Measurements from ENCODE around the gene GSTA2.
"Not testable (repeated sequence)": the region's sequence is repeated elsewhere in the genome, so short reads cannot be mapped to it uniquely, and the experiment has no call there.

The GSTA2 gene

DNA sequence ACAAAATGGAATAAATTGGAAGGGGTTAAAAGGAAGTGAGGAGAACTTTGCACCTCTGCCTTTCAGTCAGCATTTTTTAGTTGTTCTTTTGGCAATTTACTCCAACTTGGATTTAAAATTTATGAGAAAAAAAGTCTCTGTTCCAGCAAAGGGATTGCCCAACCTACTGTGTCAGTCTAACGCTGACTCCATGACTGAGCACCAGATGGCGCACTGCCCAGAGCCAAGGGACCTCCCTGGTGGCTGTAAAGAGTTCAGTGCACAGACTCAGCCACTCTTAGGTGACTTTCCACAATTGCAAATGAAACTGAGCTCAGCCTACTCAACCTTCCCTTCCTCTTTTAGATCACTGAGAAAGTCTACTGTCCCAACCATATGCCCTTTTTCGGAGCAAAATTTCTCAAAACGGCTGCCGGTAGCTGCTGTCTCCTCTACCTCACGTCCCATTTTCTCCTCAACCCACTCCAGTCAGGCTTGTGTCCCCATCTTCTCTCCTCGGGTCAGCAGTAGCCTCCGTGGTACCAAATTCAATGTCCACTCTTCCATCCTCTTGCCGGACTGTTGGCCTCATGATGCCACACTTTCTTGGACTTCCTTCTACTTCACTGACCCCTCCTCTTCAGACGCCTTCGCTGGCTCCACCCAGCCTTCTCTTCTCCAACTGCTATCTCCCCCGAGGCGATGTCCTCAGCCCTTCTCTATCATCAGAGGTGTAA lies 38.7 kb downstream of the GSTA2 start:
- peak; percentile 47 for DNase-seq

DNA sequence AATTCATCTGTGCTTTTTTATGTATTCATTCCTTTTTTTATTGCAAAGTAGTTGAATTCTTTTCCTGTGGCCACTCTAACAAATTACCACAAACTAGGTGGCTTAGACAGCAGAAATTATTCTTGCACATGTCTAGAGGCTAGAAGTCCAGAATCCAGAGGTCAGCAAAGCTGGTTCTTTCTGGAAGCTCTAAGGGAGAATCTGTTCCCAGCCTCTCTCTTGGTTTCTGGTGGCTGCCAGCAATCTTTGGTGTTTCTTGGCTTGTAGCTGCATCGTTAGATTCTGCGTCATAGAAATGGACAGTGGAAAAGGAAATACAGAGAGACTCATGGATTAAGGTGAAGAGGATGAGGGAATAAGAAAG lies 39.3 kb downstream of the GSTA2 start:
- DNase-seq, result no peak

DNA sequence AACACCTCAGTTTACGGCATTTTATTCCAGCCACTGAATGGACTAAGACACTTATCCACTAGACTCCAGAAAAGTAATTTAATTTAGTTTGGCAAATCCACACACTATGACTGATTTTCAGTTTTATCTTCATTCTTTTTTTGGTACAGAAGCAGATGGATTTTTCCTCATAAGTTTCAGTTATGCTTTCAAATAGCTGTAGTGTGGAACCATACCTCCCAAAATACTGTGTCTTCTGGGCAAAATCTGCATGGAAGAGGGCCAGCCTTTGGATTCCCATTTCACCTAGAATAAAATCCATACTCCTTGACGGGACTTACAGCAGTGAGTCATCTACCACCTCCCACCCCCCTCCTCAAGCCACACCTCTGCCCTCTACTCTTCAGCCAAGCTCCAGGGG lies 43.0 kb downstream of the GSTA2 start:
- DNase-seq, result no peak

- no peak for DNase-seq
These were observed 44.7 kb downstream of the GSTA2 start for GRCh38 chr6:52718550-52718949.

DNA sequence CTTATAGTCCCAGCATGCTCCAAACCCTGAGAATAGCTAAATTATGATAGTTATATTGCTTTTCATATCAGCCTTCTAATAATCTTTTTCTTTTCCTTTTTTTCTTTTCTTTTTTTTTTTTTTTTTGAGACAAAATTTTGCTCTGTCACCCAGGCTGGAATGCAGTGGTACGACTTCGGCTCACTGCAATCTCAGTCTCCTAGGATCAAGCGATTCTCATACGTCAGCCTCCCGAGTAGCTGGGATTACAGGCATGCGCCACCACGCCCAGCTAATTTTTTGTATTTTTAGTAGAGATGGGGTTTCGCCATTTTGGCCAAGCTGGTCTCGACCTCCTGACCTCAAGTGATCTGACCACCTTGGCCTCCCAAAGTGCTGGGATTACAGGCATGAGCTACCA lies 48.5 kb downstream of the GSTA2 start:
- not testable (repeated sequence) for DNase-seq

- DNase-seq, result no peak
These were observed 51.1 kb downstream of the GSTA2 start for GRCh38 chr6:52712136-52712535.

DNA sequence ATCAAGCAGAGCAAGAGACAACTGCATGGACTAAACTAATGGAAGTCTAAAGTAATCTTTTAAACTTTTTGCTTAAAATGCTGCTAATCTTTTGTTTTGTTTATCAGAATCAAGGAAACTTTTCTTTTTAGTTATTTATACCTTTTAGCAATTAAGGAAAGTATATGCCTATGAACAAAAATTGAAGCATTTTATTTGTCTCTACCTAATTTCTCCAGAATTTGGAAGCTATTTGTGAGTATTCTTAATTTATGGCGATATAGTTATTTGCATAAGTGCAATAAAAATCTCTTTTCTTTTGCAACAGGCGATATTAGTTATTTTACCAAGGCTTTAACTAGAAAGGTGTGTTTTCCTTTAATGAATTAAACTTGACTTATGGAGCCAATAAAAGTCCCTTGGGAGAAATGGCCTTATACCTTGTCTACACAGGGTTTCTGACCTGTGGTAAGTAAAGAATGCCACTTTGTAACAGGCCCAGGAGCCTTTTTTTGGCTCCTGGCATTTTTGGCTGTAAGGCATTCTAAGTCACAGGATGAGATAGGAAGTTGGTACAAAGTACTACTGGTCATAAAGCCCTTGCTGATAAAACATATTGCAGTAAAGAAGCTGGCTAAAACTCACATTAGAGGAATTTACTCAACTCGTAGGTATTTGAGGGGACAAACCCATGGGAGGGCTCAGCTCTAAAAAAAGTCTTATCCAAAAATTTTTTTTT lies 55.2 kb downstream of the GSTA2 start:
- DNase-seq, result no peak

DNA sequence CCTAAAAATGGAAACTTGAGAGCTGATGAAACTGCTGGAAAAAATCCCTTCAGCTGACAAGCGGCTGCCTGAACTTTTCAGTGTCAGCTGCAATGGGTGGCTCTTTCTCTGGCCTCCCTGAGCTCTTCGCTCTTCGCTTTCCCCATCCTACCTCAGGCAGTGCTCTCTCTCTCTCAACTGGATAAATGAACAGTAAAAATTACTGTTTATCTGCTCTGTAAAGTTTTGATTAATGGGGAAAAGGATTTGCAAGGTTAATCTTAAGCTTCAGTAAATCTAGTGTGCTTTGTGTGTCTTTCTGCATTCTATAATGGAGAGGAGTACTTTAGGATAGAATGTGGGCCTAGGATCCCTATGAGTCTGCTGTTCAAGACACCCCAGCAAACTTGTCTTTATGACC lies 57.3 kb downstream of the GSTA2 start:
- no peak for DNase-seq

DNA sequence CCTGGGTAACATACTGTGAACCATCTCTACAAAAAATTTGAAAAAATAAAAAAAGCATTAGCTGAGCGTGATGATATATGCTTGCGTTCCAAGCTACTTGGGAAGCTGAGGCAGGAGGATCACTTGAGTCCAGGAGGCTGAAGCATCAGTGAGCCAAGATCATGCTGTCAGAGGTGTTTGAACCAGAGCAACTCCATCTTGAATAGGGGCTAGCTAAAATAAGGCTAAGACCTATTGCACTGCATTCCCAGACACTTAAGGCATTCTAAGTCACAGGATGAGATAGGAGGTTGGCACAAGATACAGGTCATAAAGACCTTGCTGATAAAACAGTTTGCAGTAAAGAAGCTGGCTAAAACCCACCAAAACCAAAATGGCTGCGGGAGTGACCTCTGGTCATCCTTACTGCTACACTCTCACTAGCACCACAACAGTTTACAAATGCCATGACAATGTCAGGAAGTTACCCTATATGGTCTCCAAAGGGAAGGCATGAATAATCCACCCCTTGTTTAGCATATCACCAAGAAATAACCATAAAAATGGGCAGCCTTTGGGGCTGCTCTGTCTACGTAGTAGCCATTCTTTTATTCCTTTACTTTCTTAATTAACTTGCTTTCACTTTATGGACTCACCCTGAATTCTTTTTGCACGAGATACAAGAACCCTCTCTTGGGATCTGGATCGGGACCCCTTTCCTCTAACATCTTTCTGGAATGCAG lies 58.3 kb downstream of the GSTA2 start:
- DNase-seq, result not testable (repeated sequence)

DNA sequence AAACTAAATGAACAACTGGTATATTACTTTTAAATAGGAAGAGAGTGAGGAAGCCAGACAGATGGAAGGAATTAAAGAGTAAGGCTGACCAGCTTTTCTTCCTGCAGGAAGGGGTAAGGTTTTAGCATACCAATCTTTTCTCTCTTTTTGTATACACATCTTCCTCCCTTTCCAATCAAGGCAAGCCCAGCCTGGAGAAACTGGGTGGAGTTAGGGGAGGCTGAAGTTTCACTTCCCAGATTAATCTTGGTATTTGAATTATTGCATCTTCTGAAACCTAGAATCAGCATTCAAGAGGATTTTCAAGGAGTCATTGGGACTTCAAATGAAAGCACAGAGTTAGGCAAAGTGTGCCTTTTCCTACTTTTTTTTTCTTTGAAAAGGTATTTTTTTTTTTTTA lies 59.2 kb downstream of the GSTA2 start:
- DNase-seq, result no peak
